ENCODE measurements around the gene TSNAX.
"Not testable (repeated sequence)": the region's sequence is repeated elsewhere in the genome, so short reads cannot be mapped to it uniquely, and the experiment has no call there.

Gene TSNAX

GRCh38 chr1:231564373-231564772 lies 35.9 kb downstream of the TSNAX start:
- no peak for DNase-seq

GRCh38 chr1:231566496-231566895 lies 38.0 kb downstream of the TSNAX start:
- no peak for DNase-seq

GRCh38 chr1:231570262-231570661 lies 41.8 kb downstream of the TSNAX start:
- DNase-seq = not testable (repeated sequence)

GRCh38 chr1:231571904-231572303 lies 43.4 kb downstream of the TSNAX start:
- DNase-seq = no peak

GRCh38 chr1:231575472-231575871 lies 47.0 kb downstream of the TSNAX start:
- DNase-seq = no peak

- no peak for DNase-seq
Measured at GRCh38 chr1:231576804-231577718, 48.6 kb downstream of the TSNAX start.

- no peak for DNase-seq
Measured at GRCh38 chr1:231580874-231581273, 52.4 kb downstream of the TSNAX start.

- DNase-seq = no peak
Measured at GRCh38 chr1:231581859-231582258, 53.4 kb downstream of the TSNAX start.

GRCh38 chr1:231583376-231583775 lies 54.9 kb downstream of the TSNAX start:
- no peak for DNase-seq

GRCh38 chr1:231584117-231584516 lies 55.6 kb downstream of the TSNAX start:
- peak; percentile 53 to 58 for DNase-seq

- DNase-seq = no peak
Measured at GRCh38 chr1:231584921-231585320, 56.5 kb downstream of the TSNAX start.

- DNase-seq = peak; percentile 72 to 84
Measured at GRCh38 chr1:231590453-231591198, 62.2 kb downstream of the TSNAX start.

GRCh38 chr1:231591466-231591865 lies 63.0 kb downstream of the TSNAX start:
- no peak for DNase-seq

- DNase-seq = no peak
Measured at GRCh38 chr1:231592809-231593208, 64.3 kb downstream of the TSNAX start.

GRCh38 chr1:231593264-231593663 lies 64.8 kb downstream of the TSNAX start:
- DNase-seq = not testable (repeated sequence)

- no peak for DNase-seq
Measured at GRCh38 chr1:231594123-231594522, 65.7 kb downstream of the TSNAX start.

- no peak for DNase-seq
Measured at GRCh38 chr1:231594749-231595148, 66.3 kb downstream of the TSNAX start.

GRCh38 chr1:231596337-231596791 lies 67.9 kb downstream of the TSNAX start:
- DNase-seq = no peak

- DNase-seq = no peak
Measured at GRCh38 chr1:231597971-231598370, 69.5 kb downstream of the TSNAX start.

GRCh38 chr1:231600458-231600976 lies 72.0 kb downstream of the TSNAX start:
- no peak for DNase-seq

- no peak for DNase-seq
Measured at GRCh38 chr1:231601824-231602672, 73.6 kb downstream of the TSNAX start.

- DNase-seq = no peak
Measured at GRCh38 chr1:231602673-231602984, 74.2 kb downstream of the TSNAX start.

Data from AML-193 (cell line).